ENCODE measurements around the gene BIVM.

The BIVM gene

GRCh38 chr13:102792396-102792795 lies 6.5 kb upstream of the BIVM start:
- DNase-seq: no peak

GRCh38 chr13:102793611-102794355 lies 5.1 kb upstream of the BIVM start:
- no peak for DNase-seq

DNA sequence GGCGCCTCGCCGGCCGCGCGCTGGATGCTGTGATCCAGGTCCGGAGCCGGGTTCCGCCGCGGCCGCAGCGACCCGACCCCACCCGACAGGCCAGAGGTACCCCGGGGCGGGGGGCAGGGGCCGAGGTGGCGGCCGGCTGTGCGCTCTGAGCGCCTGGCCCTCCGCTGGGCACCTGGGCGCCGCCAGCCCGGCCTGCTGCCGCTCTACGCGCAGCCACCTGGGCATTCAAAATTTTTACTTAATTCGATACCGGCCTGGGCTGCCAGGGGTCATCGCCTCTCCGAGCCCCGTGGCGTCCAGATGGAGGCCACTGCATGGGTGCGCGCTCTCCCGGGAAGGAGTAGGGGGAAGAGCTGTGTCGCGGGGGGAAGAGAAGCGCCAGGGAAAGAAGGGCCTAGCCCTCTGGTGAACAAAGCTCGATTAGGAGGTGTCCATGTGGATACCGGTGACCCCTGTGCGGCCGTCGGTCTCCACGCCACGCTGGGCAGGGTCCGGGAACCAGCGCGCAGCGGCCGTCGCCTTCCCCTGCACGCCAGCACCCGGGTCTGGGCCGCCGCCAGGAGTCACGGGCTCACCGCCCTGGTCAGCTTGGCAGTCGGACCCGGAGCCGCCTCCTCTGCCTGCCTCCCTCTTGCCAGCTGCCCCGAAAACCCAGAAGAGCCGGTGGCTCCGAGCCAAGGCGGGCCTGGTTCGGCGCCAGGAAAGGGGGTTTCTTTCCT lies 666 bp downstream of the BIVM start:
- DNase-seq: no peak

DNA sequence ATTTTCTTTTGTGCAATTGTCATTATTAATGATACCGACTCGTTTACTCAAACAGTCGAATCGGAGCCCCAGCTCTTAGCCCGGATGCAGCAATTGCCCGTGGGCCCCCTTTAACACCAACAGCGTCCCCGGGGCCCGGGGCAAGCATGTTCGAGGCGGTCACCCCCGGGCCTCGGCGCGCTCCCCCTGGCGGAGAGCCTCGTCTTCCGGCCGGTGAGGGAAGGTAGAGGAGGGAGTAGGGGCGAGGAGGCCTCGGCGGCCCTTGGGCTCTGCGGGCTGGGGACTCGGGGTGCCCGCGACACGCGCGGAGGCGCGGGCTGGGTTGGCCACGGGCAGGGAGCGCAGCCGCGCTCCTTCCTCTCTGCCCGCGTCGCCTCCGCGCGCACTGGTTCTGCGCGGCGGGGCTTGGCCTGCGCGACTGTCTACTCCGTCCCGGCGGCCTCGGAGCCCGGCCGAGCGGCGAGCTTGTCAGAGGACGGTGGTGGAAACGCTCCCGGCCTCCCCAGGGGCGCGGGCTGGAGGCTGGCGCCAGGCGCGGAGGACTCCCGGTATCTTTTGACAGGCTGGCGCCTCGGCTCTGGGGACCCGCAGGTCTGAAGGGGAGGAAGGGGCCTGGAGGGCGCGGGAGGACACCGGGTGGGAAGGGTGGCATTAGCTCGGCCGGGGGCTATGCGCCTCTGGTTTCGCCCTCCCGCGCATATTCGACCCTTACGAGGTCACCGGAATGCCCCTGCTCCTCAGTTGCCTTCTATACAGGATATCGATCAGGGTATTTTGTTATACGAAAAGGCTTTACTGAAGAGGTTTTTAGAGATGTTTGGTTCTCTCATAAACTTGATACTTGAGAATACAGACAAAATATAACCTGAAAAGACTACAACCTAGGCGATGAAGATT lies 1.5 kb downstream of the BIVM start:
- DNase-seq: no peak

DNA sequence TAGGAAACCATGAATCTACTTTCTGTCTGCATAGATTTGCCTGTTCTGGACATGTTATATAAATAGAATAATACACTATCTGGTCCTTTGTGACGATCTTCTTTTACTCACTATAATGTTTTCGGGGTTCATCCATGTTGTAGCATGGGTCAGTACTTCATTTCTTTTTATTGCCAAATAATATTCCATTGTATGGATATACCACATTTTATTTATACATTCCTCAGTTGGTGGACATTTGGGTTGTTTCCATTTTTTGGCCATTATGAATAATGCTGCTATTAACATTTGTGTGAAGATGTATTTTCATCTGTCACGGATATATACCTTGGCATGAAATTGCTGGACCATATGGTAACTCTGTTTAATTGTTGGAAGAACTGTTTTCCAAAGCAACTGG lies 6.8 kb downstream of the BIVM start:
- DNase-seq: no peak

DNA sequence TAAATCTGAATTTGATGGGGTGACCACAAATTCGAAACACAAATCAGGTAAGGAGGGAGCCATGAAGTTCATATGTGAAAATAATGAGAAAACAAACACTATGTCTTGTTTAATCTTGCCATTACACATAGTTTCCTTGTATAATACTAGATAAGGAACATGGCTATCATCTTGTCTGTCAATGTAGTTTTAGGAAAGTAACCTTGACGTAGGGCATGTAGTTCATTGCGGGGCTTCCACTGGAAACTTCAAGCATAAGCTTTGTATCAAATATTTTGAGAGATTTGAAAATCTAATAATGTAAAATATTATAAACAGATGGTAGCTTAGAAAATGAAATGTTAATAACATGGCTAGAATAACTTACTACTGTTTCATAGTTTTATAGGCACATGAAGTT lies 8.8 kb downstream of the BIVM start:
- no peak for DNase-seq

DNA sequence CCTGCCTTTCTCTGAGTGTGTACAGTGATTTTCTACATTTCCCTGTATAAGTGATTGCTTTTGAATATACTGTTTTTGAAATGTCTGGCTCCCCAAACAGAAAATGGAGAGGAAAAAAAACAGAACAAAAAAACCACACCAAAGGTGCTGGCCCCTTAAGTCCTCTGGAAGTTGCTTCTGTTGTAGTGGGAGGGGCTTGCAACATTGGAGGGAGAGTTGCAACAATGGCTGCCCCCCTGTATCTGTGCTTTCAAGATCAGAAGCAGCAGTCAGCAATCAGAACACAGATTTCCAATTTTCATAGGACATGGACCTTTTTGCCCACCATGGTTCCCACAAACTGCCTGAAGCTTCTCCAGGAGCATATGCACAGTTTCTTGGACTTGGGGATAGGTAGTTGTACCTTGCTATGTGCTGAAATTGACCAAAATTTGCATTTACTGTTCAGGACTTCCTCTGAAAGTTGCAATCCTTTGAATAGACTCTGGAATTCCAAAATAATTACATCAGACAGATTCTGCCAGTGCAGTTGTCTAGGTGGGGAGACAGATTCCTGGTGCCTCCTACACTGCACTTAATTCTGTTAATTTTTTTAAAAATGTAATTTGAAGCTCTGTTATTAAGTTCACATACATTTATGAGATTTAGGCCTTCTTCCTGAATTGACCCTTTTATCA lies 13.8 kb downstream of the BIVM start:
- no peak for DNase-seq

GRCh38 chr13:102814025-102814607 lies 15.2 kb downstream of the BIVM start:
- DNase-seq: no peak

GRCh38 chr13:102814793-102815192 lies 15.9 kb downstream of the BIVM start:
- DNase-seq: no peak

DNA sequence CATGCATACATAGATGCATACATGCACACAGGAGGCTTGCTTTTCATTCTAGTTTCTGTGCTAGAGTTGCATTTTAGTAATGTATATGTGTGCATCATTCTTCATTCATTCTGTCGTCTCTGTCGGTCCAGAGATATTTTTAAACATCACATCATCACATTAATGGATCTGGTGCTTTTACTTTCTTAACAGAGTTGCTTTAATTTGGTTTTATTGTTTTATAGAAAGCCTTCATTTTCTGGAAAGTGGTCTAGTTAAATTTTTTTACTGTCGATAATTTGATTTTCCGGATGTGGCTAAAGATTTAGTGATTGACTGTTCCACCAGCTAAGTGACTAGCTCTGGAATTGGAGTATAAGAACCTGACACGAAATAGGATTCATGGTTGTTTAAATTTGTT lies 16.9 kb downstream of the BIVM start:
- no peak for DNase-seq

- DNase-seq: no peak
These were observed 17.8 kb downstream of the BIVM start for GRCh38 chr13:102816708-102817107.

GRCh38 chr13:102817241-102817640 lies 18.3 kb downstream of the BIVM start:
- no peak for DNase-seq

GRCh38 chr13:102817907-102818306 lies 19.0 kb downstream of the BIVM start:
- DNase-seq: no peak

- DNase-seq: no peak
These were observed 26.5 kb downstream of the BIVM start for GRCh38 chr13:102825400-102825799.

- no peak for DNase-seq
These were observed 27.2 kb downstream of the BIVM start for GRCh38 chr13:102825921-102826706.

DNA sequence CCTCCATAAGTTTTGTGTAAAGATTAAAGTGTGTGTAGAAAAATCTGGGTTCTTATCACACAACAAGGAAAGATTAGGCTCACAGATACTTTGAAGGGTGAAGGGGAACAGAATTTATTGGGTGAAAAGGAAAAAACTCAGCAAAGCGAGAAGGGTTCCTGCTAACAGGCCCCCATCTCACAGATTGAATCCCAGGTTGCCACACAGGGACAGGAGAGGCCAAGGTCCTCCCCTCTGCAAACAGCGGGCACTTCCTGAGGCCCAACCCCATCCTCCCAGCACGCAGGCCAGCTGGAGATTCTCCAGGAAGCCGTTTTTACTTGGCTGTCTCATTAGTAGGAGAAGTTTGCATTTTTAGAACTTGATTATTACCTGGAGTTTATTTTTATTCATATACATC lies 31.7 kb downstream of the BIVM start:
- DNase-seq: no peak

- no peak for DNase-seq
These were observed 37.6 kb downstream of the BIVM start for GRCh38 chr13:102836471-102836870.

- DNase-seq: no peak
These were observed 39.4 kb downstream of the BIVM start for GRCh38 chr13:102838273-102838672.

DNA sequence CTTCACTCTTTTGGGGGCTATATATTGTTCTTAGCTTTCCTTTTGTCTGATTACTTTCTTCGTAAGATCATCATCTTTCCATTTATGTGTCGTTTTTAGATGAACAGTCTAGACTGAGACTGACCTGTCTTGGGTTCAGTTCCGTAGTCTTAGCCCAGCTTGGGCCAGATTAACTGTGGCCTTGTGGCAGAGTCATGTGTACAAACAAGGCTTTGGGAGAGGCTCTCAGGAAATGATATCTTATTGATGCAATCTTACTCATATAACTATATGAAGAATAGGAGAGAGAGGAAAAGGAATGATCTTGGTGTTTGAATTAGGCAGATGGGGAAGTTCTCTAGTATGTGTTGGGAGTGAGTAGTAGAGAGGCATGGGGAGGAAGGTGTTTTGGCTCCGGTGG lies 40.1 kb downstream of the BIVM start:
- DNase-seq: no peak

- DNase-seq: no peak
These were observed 40.5 kb downstream of the BIVM start for GRCh38 chr13:102839462-102839861.

GRCh38 chr13:102845289-102845629 lies 46.3 kb downstream of the BIVM start:
- no peak for DNase-seq
